Uterus (tissue), 2 donors: ENCODE data around the gene MBLAC1.

ENCODE experiments used
- POLR2A ChIP-seq, 2 donors: fragments of 450-650 bp; IDR thresholded peaks; one replicate each; pipeline ENCODE4 v1.6.1; 2016; ENCODE audit warnings: antibody characterized with exemption in 2 of 2, mild to moderate bottlenecking in 1 of 2, moderate library complexity in 1 of 2
- TF ChIP-seq, protein P1 (sequence below), 4 experiments: fragments of 200-600 bp in 2 of 4; fragments of 450-650 bp in 2 of 4; sonication (generic) in 2 of 4; IDR thresholded peaks; one replicate each; pipeline ENCODE4 v1.5.1; 2016 to 2019; ENCODE audit warnings: antibody characterized with exemption in 4 of 4, mild to moderate bottlenecking in 2 of 4, moderate library complexity in 1 of 4

DNA sequence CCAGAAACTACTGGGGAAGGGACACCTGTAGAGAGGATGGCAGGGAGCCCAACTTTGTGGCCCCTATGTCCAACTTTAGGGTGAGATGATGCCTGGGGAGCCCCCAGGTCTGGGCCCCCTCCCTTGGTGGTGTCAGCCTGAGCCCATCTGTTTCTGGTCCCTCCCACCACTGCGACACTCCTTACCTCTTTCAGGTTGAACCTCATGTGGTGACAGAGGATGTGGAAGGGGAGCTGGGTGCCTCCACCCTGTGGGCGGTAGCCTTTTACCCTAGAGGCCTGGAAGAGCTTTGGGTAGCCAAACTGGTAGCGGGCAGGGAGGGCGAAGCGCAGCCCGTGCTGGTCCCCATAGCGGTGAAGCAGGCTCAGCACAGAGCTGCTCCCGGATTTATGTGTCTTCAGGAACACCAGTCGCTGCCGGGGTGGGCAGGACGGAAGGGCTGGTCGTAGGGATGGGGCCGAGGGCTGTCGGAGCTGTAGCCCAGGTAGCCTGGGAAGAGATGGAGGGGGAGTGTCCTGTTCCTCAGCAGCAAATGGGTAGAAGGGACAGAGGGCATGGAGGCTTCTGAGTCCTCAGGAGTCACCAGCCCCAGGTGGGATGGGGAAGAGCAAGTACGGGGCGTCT is 39.7 kb downstream of the MBLAC1 start:
- TF ChIP-seq, protein P1, sequence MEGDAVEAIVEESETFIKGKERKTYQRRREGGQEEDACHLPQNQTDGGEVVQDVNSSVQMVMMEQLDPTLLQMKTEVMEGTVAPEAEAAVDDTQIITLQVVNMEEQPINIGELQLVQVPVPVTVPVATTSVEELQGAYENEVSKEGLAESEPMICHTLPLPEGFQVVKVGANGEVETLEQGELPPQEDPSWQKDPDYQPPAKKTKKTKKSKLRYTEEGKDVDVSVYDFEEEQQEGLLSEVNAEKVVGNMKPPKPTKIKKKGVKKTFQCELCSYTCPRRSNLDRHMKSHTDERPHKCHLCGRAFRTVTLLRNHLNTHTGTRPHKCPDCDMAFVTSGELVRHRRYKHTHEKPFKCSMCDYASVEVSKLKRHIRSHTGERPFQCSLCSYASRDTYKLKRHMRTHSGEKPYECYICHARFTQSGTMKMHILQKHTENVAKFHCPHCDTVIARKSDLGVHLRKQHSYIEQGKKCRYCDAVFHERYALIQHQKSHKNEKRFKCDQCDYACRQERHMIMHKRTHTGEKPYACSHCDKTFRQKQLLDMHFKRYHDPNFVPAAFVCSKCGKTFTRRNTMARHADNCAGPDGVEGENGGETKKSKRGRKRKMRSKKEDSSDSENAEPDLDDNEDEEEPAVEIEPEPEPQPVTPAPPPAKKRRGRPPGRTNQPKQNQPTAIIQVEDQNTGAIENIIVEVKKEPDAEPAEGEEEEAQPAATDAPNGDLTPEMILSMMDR (IDR thresholded peaks at IDR 0.05): no peak
- TF ChIP-seq POLR2A (IDR thresholded peaks at IDR 0.05): no peak
